ENCODE data around the gene WDR49. TPM values are rescaled to one million over a fixed set of nuclear protein-coding genes. Genes with fewer than 3 reads are reported as not detected.

Gene WDR49
- total and polyA plus RNA-seq, 10 of the 15 experiments (the other 5 are each of a cell fraction or from before 2014, with no cell fraction given), result 0.05 to 0.15 TPM; not detected in 8

- H3K79me2 ChIP-seq (ENCODE audit: control insufficient read depth, insufficient read depth, low read length), result no peaks in the 10 kb centered on the region
- ChIA-PET POLR2A (no interaction called here), CTCF (no interaction called here), SMC1A (ENCODE audit: uncharacterized antibody, unreplicated experiment) (no interaction called here), RAD21 (ENCODE audit: unreplicated experiment) (no interaction called here)
- no peaks in the 10 kb centered on the region for H3K4me1 ChIP-seq (ENCODE audit: control insufficient read depth, insufficient read depth, low read length)
- no peak overlapping the region for H3K4me3 ChIP-seq
- H3K9ac ChIP-seq (ENCODE audit: control insufficient read depth, insufficient read depth, low read length), result no peak overlapping the region
- H3K27ac ChIP-seq (ENCODE audit: control insufficient read depth, insufficient read depth), result no peak overlapping the region
- TF ChIP-seq SPI1 (IDR thresholded peaks at IDR 0.05; ENCODE audit: borderline replicate concordance, insufficient read depth, low read depth, low read length), result no peak
- no peak for TF ChIP-seq BCL11A (IDR thresholded peaks at IDR 0.05; ENCODE audit: low read depth, low read length)
- ATAC-seq, result no peak
- in situ Hi-C loops (cut with MboI) (no loop called here), intact Hi-C loops (cut with micrococcal nuclease; ENCODE audit: unreplicated experiment) (no loop called here)
- H3K4me2 ChIP-seq (ENCODE audit: control insufficient read depth, insufficient read depth), result no peak overlapping the region
- no peaks in the 10 kb centered on the region for H4K20me1 ChIP-seq (ENCODE audit: control insufficient read depth, insufficient read depth)
- no peaks in the 10 kb centered on the region for H3K9me3 ChIP-seq (replicated peaks; ENCODE audit: control insufficient read depth, insufficient read depth, low read length)
- H3K36me3 ChIP-seq (ENCODE audit: control insufficient read depth in 2 of 2, insufficient read depth in 2 of 2, low read length in 1 of 2), result no peaks in the 10 kb centered on the region
- H2AFZ ChIP-seq (ENCODE audit: control insufficient read depth, low read depth, low read length), result no peak overlapping the region
- no TSS peak for BruUV-seq (replicated peaks)
- H3K27me3 ChIP-seq (replicated peaks in 1 of 2; ENCODE audit: control insufficient read depth in 2 of 2, insufficient read depth in 2 of 2, low read length in 1 of 2), result no peaks in the 10 kb centered on the region
- FAIRE-seq, result no peak
- DNase-seq (ENCODE audit: low read depth, low spot score), result no peak
- 0% methylated on average over 3 of the region's 3 CpGs for WGBS (ENCODE audit: insufficient coverage, insufficient replicate concordance, low lambda C conversion rate, missing lambda C conversion rate)
Measured at GRCh38 chr3:167487556-167487955, 166.2 kb downstream of the WDR49 start.

GRCh38 chr3:167484551-167484950 lies 169.2 kb downstream of the WDR49 start:
- BruUV-seq (replicated peaks), result no TSS peak
- intact Hi-C loops (cut with micrococcal nuclease; ENCODE audit: unreplicated experiment) (no loop called here), in situ Hi-C loops (cut with MboI) (no loop called here)
- no peak overlapping the region for H2AFZ ChIP-seq (ENCODE audit: control insufficient read depth, low read depth, low read length)
- H3K36me3 ChIP-seq (ENCODE audit: control insufficient read depth in 2 of 2, insufficient read depth in 2 of 2, low read length in 1 of 2), result no peaks in the 10 kb centered on the region
- SMC1A ChIA-PET (ENCODE audit: uncharacterized antibody, unreplicated experiment), result no interaction called here
- POLR2A ChIA-PET, result no interaction called here
- no peaks in the 10 kb centered on the region for H3K4me1 ChIP-seq (ENCODE audit: control insufficient read depth, insufficient read depth, low read length)
- no peaks in the 10 kb centered on the region for H3K9me3 ChIP-seq (replicated peaks; ENCODE audit: control insufficient read depth, insufficient read depth, low read length)
- DNase-seq (ENCODE audit: low read depth, low spot score) (no peak), FAIRE-seq (no peak), ATAC-seq (no peak)
- 4% methylated on average over 2 of the region's 2 CpGs for WGBS (ENCODE audit: insufficient coverage, insufficient replicate concordance, low lambda C conversion rate, missing lambda C conversion rate)
- TF ChIP-seq STAT3 (IDR thresholded peaks at IDR 0.05; ENCODE audit: low read depth, low read length) (no peak), RUNX3 (IDR thresholded peaks at IDR 0.05; ENCODE audit: low read length) (no peak), CREB1 (IDR thresholded peaks at IDR 0.05; ENCODE audit: low read depth) (no peak), NR2C1 (IDR thresholded peaks at IDR 0.05) (no peak), MYB (IDR thresholded peaks at IDR 0.05; ENCODE audit: borderline replicate concordance, low read depth, low read length) (no peak), REST (IDR thresholded peaks at IDR 0.05; ENCODE audit: low read depth, low read length) (no peak), MYC (IDR thresholded peaks at IDR 0.05; ENCODE audit: insufficient read depth, insufficient read length, insufficient replicate concordance, low read length, severe bottlenecking) (no peak), EED (IDR thresholded peaks at IDR 0.05; ENCODE audit: low read depth) (no peak), WRNIP1 (IDR thresholded peaks at IDR 0.05; ENCODE audit: borderline replicate concordance, low read depth, low read length) (no peak), FOXM1 (IDR thresholded peaks at IDR 0.05; ENCODE audit: low read depth, low read length) (no peak), PKNOX1 (IDR thresholded peaks at IDR 0.05) (no peak)
- H3K27me3 ChIP-seq (replicated peaks in 1 of 2; ENCODE audit: control insufficient read depth in 2 of 2, insufficient read depth in 2 of 2, low read length in 1 of 2), result no peaks in the 10 kb centered on the region
- no peak overlapping the region for H3K4me3 ChIP-seq
- H3K9ac ChIP-seq (ENCODE audit: control insufficient read depth, insufficient read depth, low read length), result no peak overlapping the region
- no peaks in the 10 kb centered on the region for H4K20me1 ChIP-seq (ENCODE audit: control insufficient read depth, insufficient read depth)
- no peak overlapping the region for H3K4me2 ChIP-seq (ENCODE audit: control insufficient read depth, insufficient read depth)
- RAD21 ChIA-PET (ENCODE audit: unreplicated experiment), result no interaction called here
- no peaks in the 10 kb centered on the region for H3K79me2 ChIP-seq (ENCODE audit: control insufficient read depth, insufficient read depth, low read length)
- CTCF ChIA-PET, result no interaction called here
- H3K27ac ChIP-seq (ENCODE audit: control insufficient read depth, insufficient read depth), result no peak overlapping the region
